HCT116 (cell line): ENCODE data around the gene AAK1.

Source experiments
- CTCF ChIP-seq, 3 experiments: fragments of 200-600 bp in 1 of 3; sonication (generic) in 1 of 3; IDR thresholded peaks in 2 of 3; conservative IDR thresholded peaks in 1 of 3; 2 replicates each; pipeline ENCODE4 v1.5.1; 2012 to 2017; ENCODE audit warnings: low read depth in 2 of 3, low read length in 2 of 3, antibody characterized with exemption in 1 of 3, borderline replicate concordance in 1 of 3, control low read depth in 1 of 3, mild to moderate bottlenecking in 1 of 3, mixed read lengths in 1 of 3, mixed run types in 1 of 3, moderate library complexity in 1 of 3; ENCODE audit not compliant: insufficient read depth in 1 of 3
- POLR2AphosphoS5 ChIP-seq: IDR thresholded peaks from 2 replicates; pipeline ENCODE4 v1.6.1; 2011; ENCODE audit warnings: mild to moderate bottlenecking, low read depth, low read length, moderate library complexity
- SRF ChIP-seq: IDR thresholded peaks from 2 replicates; pipeline ENCODE4 v1.6.1; 2012; ENCODE audit warnings: low read depth
- YY1 ChIP-seq: IDR thresholded peaks from 2 replicates; pipeline ENCODE4 v1.6.1; 2011; ENCODE audit warnings: low read length, low read depth, moderate library complexity, mild to moderate bottlenecking; ENCODE audit not compliant: insufficient replicate concordance; ENCODE audit errors: extremely low read depth
- ZFX ChIP-seq: fragments of 450-650 bp; IDR thresholded peaks from 2 replicates; pipeline ENCODE4 v1.6.1; 2017

GRCh38 chr2:69608109-69608508, 35.4 kb downstream of the AAK1 start:
- TF ChIP-seq YY1 (no peak), CTCF (IDR thresholded peaks at IDR 0.05 in 2 of 3, conservative IDR thresholded peaks at IDR 0.05 in 1 of 3; ENCODE audit: borderline replicate concordance in 1 of 3, insufficient read depth in 1 of 3, low read depth in 2 of 3, low read length in 2 of 3) (no peak), POLR2AphosphoS5 (no peak), ZFX (no peak), SRF (no peak)
